Kidney epithelial cell (primary cell): ENCODE data around the gene NGEF. TPM values are rescaled to one million over a fixed set of nuclear protein-coding genes. Genes with fewer than 3 reads are reported as not detected.
"Not testable (repeated sequence)": the region's sequence is repeated elsewhere in the genome, so short reads cannot be mapped to it uniquely, and the experiment has no call there.

ENCODE experiments used
- DNase-seq: peaks from one replicate; pipeline ENCODE4 v3.0.0-alpha.2; 2010; ENCODE audit warnings: low read depth
- H3K27me3 ChIP-seq: 2 replicates; pipeline ENCODE4 v1.6.0; 2011; ENCODE audit warnings: low read length; ENCODE audit not compliant: control insufficient read depth, insufficient read depth
- H3K36me3 ChIP-seq: 2 replicates; pipeline ENCODE4 v1.5.1; 2011; ENCODE audit warnings: low read length; ENCODE audit not compliant: control insufficient read depth, insufficient read depth
- H3K4me3 ChIP-seq: 2 replicates; pipeline ENCODE4 v1.5.1; 2011; ENCODE audit warnings: low read depth, mild to moderate bottlenecking, control low read depth, low read length
- CTCF ChIP-seq: IDR thresholded peaks from 2 replicates; pipeline ENCODE4 v1.5.1; 2011; ENCODE audit warnings: mild to moderate bottlenecking, moderate library complexity, low read length, control low read depth, inconsistent platforms; ENCODE audit not compliant: insufficient read depth, poor library complexity, severe bottlenecking
- total RNA-seq: library from RNA; depleted of rRNA; stranded (reverse); fragments of >200 nt; gene quantifications from 2 replicates; pipeline ENCODE4 v1.2.3, GENCODE V29; 2015

NGEF gene
- total RNA-seq, 1 donor from 2014 or later: 2.5 TPM

GRCh38 chr2:233020454-233020853 is 7.4 kb upstream of the NGEF start:
- H3K4me3 ChIP-seq: no peak overlapping the region
- no peaks in the 10 kb centered on the region for H3K36me3 ChIP-seq
- DNase-seq: no peak
- no peak for TF ChIP-seq CTCF
- no peaks in the 10 kb centered on the region for H3K27me3 ChIP-seq

GRCh38 chr2:233019610-233020009 is 6.6 kb upstream of the NGEF start:
- H3K36me3 ChIP-seq, H3K4me3 ChIP-seq, DNase-seq, H3K27me3 ChIP-seq: not testable (repeated sequence)

GRCh38 chr2:233017947-233018346 is 4.9 kb upstream of the NGEF start:
- H3K4me3 ChIP-seq: no peak overlapping the region
- no peaks in the 10 kb centered on the region for H3K36me3 ChIP-seq
- no peak for DNase-seq
- no peak for TF ChIP-seq CTCF
- no peaks in the 10 kb centered on the region for H3K27me3 ChIP-seq

- Histone ChIP-seq H3K36me3 (no peaks in the 10 kb centered on the region), H3K27me3 (no peaks in the 10 kb centered on the region), H3K4me3 (no peak overlapping the region)
- no peak for DNase-seq
- no peak for TF ChIP-seq CTCF
Observed at GRCh38 chr2:233015019-233015645, 2.1 kb upstream of the NGEF start.

- no peak for TF ChIP-seq CTCF
- no peak for DNase-seq
- Histone ChIP-seq H3K36me3 (no peaks in the 10 kb centered on the region), H3K27me3 (no peaks in the 10 kb centered on the region), H3K4me3 (no peak overlapping the region)
Observed at GRCh38 chr2:233013650-233014049, 594 bp upstream of the NGEF start.

- no peaks in the 10 kb centered on the region for H3K27me3 ChIP-seq
- no peak overlapping the region for H3K4me3 ChIP-seq
- TF ChIP-seq CTCF: no peak
- H3K36me3 ChIP-seq: no peaks in the 10 kb centered on the region
- DNase-seq: no peak
Observed at GRCh38 chr2:233012301-233012971, 620 bp downstream of the NGEF start.
